ENCODE measurements around the gene FAM151A. TPM values are rescaled to one million over a fixed set of nuclear protein-coding genes. Genes with fewer than 3 reads are reported as not detected.

Gene FAM151A
- polyA plus RNA-seq, 1 donor (not counting 4 experiments of a cell fraction or from before 2014, with no cell fraction given) = 0.07 TPM

GRCh38 chr1:54650417-54650816 lies 27.1 kb upstream of the FAM151A start:
- Histone ChIP-seq H3K9ac (ENCODE audit: control insufficient read depth, extremely low read depth, insufficient read depth, low read length) (no peak overlapping the region), H2AFZ (ENCODE audit: control insufficient read depth, low read length) (no peak overlapping the region), H3K4me1 (ENCODE audit: control insufficient read depth, extremely low read depth, insufficient read depth, low read length) (no peaks in the 10 kb centered on the region), H3K79me2 (ENCODE audit: control insufficient read depth, insufficient read depth, low read length) (no peaks in the 10 kb centered on the region), H3K27me3 (ENCODE audit: control insufficient read depth, extremely low read depth, insufficient read depth, low read length) (peaks cover 13% of the 10 kb centered on the region), H3K36me3 (ENCODE audit: control insufficient read depth in 2 of 2, extremely low read depth in 1 of 2, insufficient read depth in 2 of 2, low read length in 2 of 2) (no peaks in the 10 kb centered on the region), H3K9me3 (ENCODE audit: control insufficient read depth, low read depth, low read length) (no peaks in the 10 kb centered on the region), H3K4me2 (ENCODE audit: control insufficient read depth, extremely low read depth, insufficient read depth, low read depth, low read length) (no peak overlapping the region), H3K4me3 (ENCODE audit: control insufficient read depth in 2 of 3, extremely low read depth in 1 of 3, insufficient read depth in 2 of 3, low read depth in 1 of 3, low read length in 3 of 3) (no peak overlapping the region), H3K27ac (ENCODE audit: control insufficient read depth, insufficient read depth, low read length) (no peak overlapping the region), H4K20me1 (ENCODE audit: control insufficient read depth, extremely low read depth, insufficient read depth, low read length) (no peaks in the 10 kb centered on the region), H3K9me1 (ENCODE audit: control insufficient read depth, extremely low read depth, insufficient read depth, low read length) (no peaks in the 10 kb centered on the region)
- dilution Hi-C loops (cut with MboI; ENCODE audit: extremely low pct_ligation_motif_present, low sequenced_read_pairs) = no loop called here
- TF ChIP-seq EZH2 (IDR thresholded peaks at IDR 0.05; ENCODE audit: low read length) = no peak
- TF ChIP-seq CTCF (optimal IDR thresholded peaks at IDR 0.05 in 1 of 3, IDR thresholded peaks at IDR 0.05 in 1 of 3, conservative IDR thresholded peaks at IDR 0.05 in 1 of 3; ENCODE audit: extremely low read depth in 1 of 3, insufficient read depth in 2 of 3, low read length in 3 of 3) = no peak
- FAIRE-seq = no peak
- DNase-seq (ENCODE audit: low read depth, low spot score) = no peak

GRCh38 chr1:54649921-54650320 lies 26.6 kb upstream of the FAM151A start:
- H3K4me1 ChIP-seq (ENCODE audit: control insufficient read depth, extremely low read depth, insufficient read depth, low read length) = no peaks in the 10 kb centered on the region
- no peaks in the 10 kb centered on the region for H3K9me3 ChIP-seq (ENCODE audit: control insufficient read depth, low read depth, low read length)
- H3K36me3 ChIP-seq (ENCODE audit: control insufficient read depth in 2 of 2, extremely low read depth in 1 of 2, insufficient read depth in 2 of 2, low read length in 2 of 2) = no peaks in the 10 kb centered on the region
- no peak overlapping the region for H3K4me3 ChIP-seq (ENCODE audit: control insufficient read depth in 2 of 3, extremely low read depth in 1 of 3, insufficient read depth in 2 of 3, low read depth in 1 of 3, low read length in 3 of 3)
- no peak overlapping the region for H3K27ac ChIP-seq (ENCODE audit: control insufficient read depth, insufficient read depth, low read length)
- peaks cover 13% of the 10 kb centered on the region for H3K27me3 ChIP-seq (ENCODE audit: control insufficient read depth, extremely low read depth, insufficient read depth, low read length)
- FAIRE-seq = no peak
- no peak for DNase-seq (ENCODE audit: low read depth, low spot score)
- H2AFZ ChIP-seq (ENCODE audit: control insufficient read depth, low read length) = no peak overlapping the region
- H3K9me1 ChIP-seq (ENCODE audit: control insufficient read depth, extremely low read depth, insufficient read depth, low read length) = no peaks in the 10 kb centered on the region
- no peaks in the 10 kb centered on the region for H4K20me1 ChIP-seq (ENCODE audit: control insufficient read depth, extremely low read depth, insufficient read depth, low read length)
- H3K9ac ChIP-seq (ENCODE audit: control insufficient read depth, extremely low read depth, insufficient read depth, low read length) = no peak overlapping the region
- TF ChIP-seq CTCF (optimal IDR thresholded peaks at IDR 0.05 in 1 of 3, IDR thresholded peaks at IDR 0.05 in 1 of 3, conservative IDR thresholded peaks at IDR 0.05 in 1 of 3; ENCODE audit: extremely low read depth in 1 of 3, insufficient read depth in 2 of 3, low read length in 3 of 3) (no peak), EZH2 (IDR thresholded peaks at IDR 0.05; ENCODE audit: low read length) (no peak)
- dilution Hi-C loops (cut with MboI; ENCODE audit: extremely low pct_ligation_motif_present, low sequenced_read_pairs) = no loop called here
- no peaks in the 10 kb centered on the region for H3K79me2 ChIP-seq (ENCODE audit: control insufficient read depth, insufficient read depth, low read length)
- H3K4me2 ChIP-seq (ENCODE audit: control insufficient read depth, extremely low read depth, insufficient read depth, low read depth, low read length) = no peak overlapping the region

Measured in keratinocyte (primary cell).